GM18907 (cell line): Measurements from ENCODE around the gene SLAIN1.
A peak's percentile ranks its signal among the peaks of the same experiment; 100 is the strongest.

ENCODE experiments used
- ATAC-seq: cut with Tn5 transposase; IDR thresholded peaks from one replicate; pipeline ENCODE4 v1.9.1; 2021; ENCODE audit warnings: mild to moderate bottlenecking, moderate library complexity; ENCODE audit not compliant: unreplicated experiment

SLAIN1 gene

GRCh38 chr13:77749344-77749880, 51.9 kb downstream of the SLAIN1 start:
- no peak for ATAC-seq

GRCh38 chr13:77751513-77752456, 54.3 kb downstream of the SLAIN1 start:
- ATAC-seq, result peak; percentile 84

GRCh38 chr13:77752512-77753069, 55.1 kb downstream of the SLAIN1 start:
- no peak for ATAC-seq

GRCh38 chr13:77760893-77761292, 63.4 kb downstream of the SLAIN1 start:
- no peak for ATAC-seq

- no peak for ATAC-seq
These were observed 69.9 kb downstream of the SLAIN1 start for GRCh38 chr13:77767413-77767812.

GRCh38 chr13:77774181-77774580, 76.7 kb downstream of the SLAIN1 start:
- ATAC-seq, result no peak

- ATAC-seq, result no peak
These were observed 79.2 kb downstream of the SLAIN1 start for GRCh38 chr13:77776704-77777103.

- ATAC-seq, result peak; percentile 90
These were observed 82.2 kb downstream of the SLAIN1 start for GRCh38 chr13:77779552-77780272.

GRCh38 chr13:77781808-77782207, 84.3 kb downstream of the SLAIN1 start:
- no peak for ATAC-seq

GRCh38 chr13:77784515-77784914, 87.0 kb downstream of the SLAIN1 start:
- ATAC-seq, result no peak

GRCh38 chr13:77786695-77787287, 89.3 kb downstream of the SLAIN1 start:
- no peak for ATAC-seq

- ATAC-seq, result no peak
These were observed 91.9 kb downstream of the SLAIN1 start for GRCh38 chr13:77789376-77789775.

- no peak for ATAC-seq
These were observed 102.7 kb downstream of the SLAIN1 start for GRCh38 chr13:77800219-77800618.

GRCh38 chr13:77806518-77806917, 109.0 kb downstream of the SLAIN1 start:
- no peak for ATAC-seq

GRCh38 chr13:77807431-77808135, 110.1 kb downstream of the SLAIN1 start:
- ATAC-seq, result no peak

- peak; percentile 88 for ATAC-seq
These were observed 112.9 kb downstream of the SLAIN1 start for GRCh38 chr13:77810430-77810829.

- ATAC-seq, result no peak
These were observed 113.4 kb downstream of the SLAIN1 start for GRCh38 chr13:77810878-77811277.

GRCh38 chr13:77811381-77811780, 113.9 kb downstream of the SLAIN1 start:
- ATAC-seq, result no peak

GRCh38 chr13:77811981-77812380, 114.5 kb downstream of the SLAIN1 start:
- no peak for ATAC-seq
